ENCODE measurements around the gene AQP12B. TPM values are rescaled to one million over a fixed set of nuclear protein-coding genes. Genes with fewer than 3 reads are reported as not detected.
"Not testable (repeated sequence)": the region's sequence is repeated elsewhere in the genome, so short reads cannot be mapped to it uniquely, and the experiment has no call there.

AQP12B gene, protein sequence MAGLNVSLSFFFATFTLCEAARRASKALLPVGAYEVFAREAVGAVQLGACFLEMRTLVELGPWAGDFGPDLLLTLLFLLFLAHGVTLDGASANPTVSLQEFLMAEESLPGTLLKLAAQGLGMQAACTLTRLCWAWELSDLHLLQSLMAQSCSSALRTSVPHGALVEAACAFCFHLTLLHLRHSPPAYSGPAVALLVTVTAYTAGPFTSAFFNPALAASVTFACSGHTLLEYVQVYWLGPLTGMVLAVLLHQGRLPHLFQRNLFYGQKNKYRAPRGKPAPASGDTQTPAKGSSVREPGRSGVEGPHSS
- total RNA-seq (2021; fragmentation: NEBNext Ultra II Directional; extraction: Animal tissue kit (Norgen Biotek cat#: 25700)) = not detected in 2 replicates
- not detected in 2 replicates for polyA plus RNA-seq (2011; rRNA removed)
- polyA plus RNA-seq (2011; cell fraction: cytosol; rRNA removed) = not detected
- polyA plus RNA-seq (2011; cell fraction: nucleus; rRNA removed) = not detected
- polyA plus RNA-seq (2012, experiment 1 of 2) = not detected in 4 replicates
- polyA plus RNA-seq (2012, experiment 2 of 2) = not detected
- not detected for polyA plus RNA-seq (2013, experiment 1 of 2)
- polyA plus RNA-seq (2013, experiment 2 of 2) = not detected
- not detected in 2 replicates for polyA minus RNA-seq (2011; rRNA and poly(A)+ RNA removed)
- polyA minus RNA-seq (2011; cell fraction: cytosol; rRNA and poly(A)+ RNA removed) = not detected
- not detected for polyA minus RNA-seq (2011; cell fraction: nucleus; rRNA and poly(A)+ RNA removed)
- long read RNA-seq, experiment 1 = 0 reads
- long read RNA-seq, experiment 2 = 0 reads

DNA sequence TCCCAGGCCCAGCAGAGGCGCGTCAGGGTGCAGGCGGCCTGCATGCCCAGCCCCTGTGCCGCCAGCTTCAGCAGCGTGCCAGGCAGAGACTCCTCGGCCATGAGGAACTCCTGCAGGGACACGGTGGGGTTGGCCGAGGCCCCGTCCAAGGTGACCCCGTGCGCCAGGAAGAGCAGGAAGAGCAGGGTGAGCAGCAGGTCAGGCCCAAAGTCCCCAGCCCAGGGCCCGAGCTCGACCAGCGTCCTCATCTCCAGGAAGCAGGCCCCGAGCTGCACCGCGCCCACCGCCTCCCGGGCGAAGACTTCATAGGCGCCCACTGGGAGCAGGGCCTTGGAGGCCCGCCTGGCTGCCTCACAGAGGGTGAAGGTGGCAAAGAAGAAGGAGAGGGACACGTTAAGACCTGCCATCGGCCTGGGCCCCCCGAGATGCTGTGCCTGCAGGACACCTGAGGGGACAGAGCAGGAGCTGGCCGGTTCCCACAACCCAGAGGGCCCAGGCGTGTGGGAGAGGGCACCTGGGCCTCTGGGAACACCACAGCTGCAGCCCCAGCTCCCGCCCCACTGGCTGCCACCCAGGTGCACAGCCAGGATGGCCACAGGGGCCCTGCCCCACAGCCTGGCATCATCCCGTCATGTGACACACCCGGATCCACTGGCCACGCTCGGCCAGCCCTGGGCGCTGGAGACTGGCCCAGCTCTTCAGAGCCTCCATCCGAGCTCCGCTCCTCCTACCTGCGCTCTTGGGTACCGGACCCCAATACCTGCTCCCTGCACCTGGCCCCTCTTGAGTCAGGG lies at the start of gene AQP12B:
Gene AQP12B (minus strand): TSS at position 455 of the 794 bp plus-strand sequence. CDS start 48 bp downstream, at position 407.
- FAIRE-seq; H3K23ac ChIP-seq (ENCODE audit: insufficient read length); H3K56ac ChIP-seq (replicated peaks; ENCODE audit: insufficient read length, low read depth, low read length); H2BK20ac ChIP-seq (ENCODE audit: low read length); H3K4me3 ChIP-seq (ENCODE audit: extremely low read depth in 1 of 4, insufficient read depth in 2 of 4, low read depth in 3 of 4, low read length in 4 of 4); H2BK5ac ChIP-seq (ENCODE audit: low read depth, low read length); H4K20me1 ChIP-seq (replicated peaks in 1 of 2; ENCODE audit: control insufficient read depth in 1 of 2, insufficient read depth in 2 of 2, low read length in 2 of 2); H3K9me3 ChIP-seq (ENCODE audit: insufficient read depth in 2 of 2, low read depth in 1 of 2, low read length in 1 of 2); H3K14ac ChIP-seq (ENCODE audit: insufficient read length); CTCF ChIA-PET (ENCODE audit: partially characterized antibody); H3K27ac ChIP-seq (ENCODE audit: low read depth, low read length); H3K4me2 ChIP-seq (ENCODE audit: insufficient read depth in 1 of 2, low read depth in 2 of 2, low read length in 2 of 2); H2AFZ ChIP-seq (ENCODE audit: low read length); H2AK5ac ChIP-seq (ENCODE audit: low read depth, low read length); H3K79me1 ChIP-seq (ENCODE audit: low read depth, low read length); H3K18ac ChIP-seq (ENCODE audit: extremely low read depth, low read length); H2BK12ac ChIP-seq (ENCODE audit: low read depth, low read length); H3K79me2 ChIP-seq (ENCODE audit: control insufficient read depth in 1 of 2, insufficient read depth in 2 of 2, low read length in 2 of 2); H3K23me2 ChIP-seq (ENCODE audit: low read depth, low read length); H3K4me1 ChIP-seq (replicated peaks in 1 of 4; ENCODE audit: control insufficient read depth in 3 of 4, insufficient read depth in 4 of 4, low read length in 3 of 4); H3K36me3 ChIP-seq (ENCODE audit: control insufficient read depth in 2 of 4, insufficient read depth in 4 of 4, low read length in 3 of 4); H3K9ac ChIP-seq (replicated peaks in 1 of 4; ENCODE audit: extremely low read depth in 1 of 4, low read depth in 3 of 4, low read length in 3 of 4); H4K8ac ChIP-seq (ENCODE audit: extremely low read depth, insufficient read depth, low read length); H2BK15ac ChIP-seq (ENCODE audit: low read length); H4K5ac ChIP-seq (ENCODE audit: insufficient read length, low read depth, low read length); H2BK120ac ChIP-seq (replicated peaks; ENCODE audit: low read depth, low read length); H3K27me3 ChIP-seq (replicated peaks in 1 of 4; ENCODE audit: control insufficient read depth in 3 of 4, extremely low read depth in 1 of 4, insufficient read depth in 3 of 4, low read length in 3 of 4); H4K91ac ChIP-seq (replicated peaks; ENCODE audit: insufficient read length, low read length); DNase-seq (ENCODE audit: low read depth in 1 of 2, low spot score in 2 of 2); H3K4ac ChIP-seq (replicated peaks; ENCODE audit: insufficient read length, low read depth, low read length): not testable (repeated sequence)
- 89% methylated on average over 18 of the region's 37 CpGs; no CpG with 5 or more reads in 1 of the 2 experiments for WGBS, 2 experiments (ENCODE audit: extremely low coverage in 1 of 2, insufficient coverage in 1 of 2, insufficient read length in 1 of 2, insufficient replicate concordance in 2 of 2, low coverage in 1 of 2, low lambda C conversion rate in 2 of 2, missing lambda C conversion rate in 1 of 2)
- POLR2A ChIA-PET (ENCODE audit: partially characterized antibody) = interaction anchor here (0.6 kb wide), 1 partner anchor 42 kb away, joined by 3 read pairs; no protein-coding TSS in a partner anchor
